HG03060 (cell line): ENCODE results near the gene GPC5.
A peak's percentile ranks its signal among the peaks of the same experiment; 100 is the strongest.
"Not testable (repeated sequence)": the region's sequence is repeated elsewhere in the genome, so short reads cannot be mapped to it uniquely, and the experiment has no call there.

Experiments
- ATAC-seq: cut with Tn5 transposase; IDR thresholded peaks from one replicate; pipeline ENCODE4 v1.9.1; 2021; ENCODE audit warnings: low read depth, moderate number of reproducible peaks; ENCODE audit not compliant: unreplicated experiment

GPC5 gene

GRCh38 chr13:91398413-91399188 lies at the start of gene GPC5:
GPC5 (plus strand) TSS chr13:91398621.
- peak; percentile 83 for ATAC-seq

GRCh38 chr13:91348906-91349435 lies 49.5 kb upstream of the GPC5 start:
- ATAC-seq: peak; percentile 25

GRCh38 chr13:91349992-91350911 lies 48.2 kb upstream of the GPC5 start:
- ATAC-seq: no peak

GRCh38 chr13:91351123-91351522 lies 47.3 kb upstream of the GPC5 start:
- ATAC-seq: no peak

GRCh38 chr13:91351980-91352379 lies 46.4 kb upstream of the GPC5 start:
- no peak for ATAC-seq

- not testable (repeated sequence) for ATAC-seq
Measured at GRCh38 chr13:91352891-91353290, 45.5 kb upstream of the GPC5 start.

GRCh38 chr13:91353494-91353893 lies 44.9 kb upstream of the GPC5 start:
- no peak for ATAC-seq

DNA sequence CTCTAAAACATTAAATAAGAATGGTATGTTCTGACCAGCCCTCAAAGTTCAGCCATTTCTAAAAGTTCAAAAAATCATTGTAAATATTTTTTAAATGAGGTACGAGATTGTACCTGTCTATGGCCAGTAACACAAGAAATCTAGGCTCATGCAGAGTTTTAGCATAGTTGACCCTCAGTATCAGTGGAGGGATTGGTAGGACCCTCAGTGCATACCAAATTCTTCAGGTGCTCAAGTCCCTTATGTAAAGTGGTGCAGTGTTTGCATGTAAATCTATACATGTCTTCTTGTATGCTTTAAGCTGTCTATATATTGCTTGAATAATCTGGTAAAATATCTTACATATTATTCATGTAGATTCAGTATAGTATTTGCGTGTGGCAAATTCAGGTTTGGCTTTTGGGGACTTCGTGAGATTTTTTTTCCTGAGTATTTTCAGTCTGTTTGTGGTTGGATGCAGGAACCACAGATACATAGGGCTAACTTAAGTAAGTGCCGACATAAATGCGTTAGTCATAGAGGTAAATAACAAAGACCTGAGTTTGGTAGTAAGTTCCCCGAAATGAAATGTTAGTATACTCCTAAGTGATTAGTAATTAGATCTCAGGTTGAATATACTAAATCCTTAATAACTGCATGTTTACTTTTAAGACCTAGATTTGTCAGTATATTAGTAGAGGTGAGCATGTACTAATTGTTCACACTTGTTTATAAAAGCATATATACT lies 43.2 kb upstream of the GPC5 start:
- ATAC-seq: no peak

DNA sequence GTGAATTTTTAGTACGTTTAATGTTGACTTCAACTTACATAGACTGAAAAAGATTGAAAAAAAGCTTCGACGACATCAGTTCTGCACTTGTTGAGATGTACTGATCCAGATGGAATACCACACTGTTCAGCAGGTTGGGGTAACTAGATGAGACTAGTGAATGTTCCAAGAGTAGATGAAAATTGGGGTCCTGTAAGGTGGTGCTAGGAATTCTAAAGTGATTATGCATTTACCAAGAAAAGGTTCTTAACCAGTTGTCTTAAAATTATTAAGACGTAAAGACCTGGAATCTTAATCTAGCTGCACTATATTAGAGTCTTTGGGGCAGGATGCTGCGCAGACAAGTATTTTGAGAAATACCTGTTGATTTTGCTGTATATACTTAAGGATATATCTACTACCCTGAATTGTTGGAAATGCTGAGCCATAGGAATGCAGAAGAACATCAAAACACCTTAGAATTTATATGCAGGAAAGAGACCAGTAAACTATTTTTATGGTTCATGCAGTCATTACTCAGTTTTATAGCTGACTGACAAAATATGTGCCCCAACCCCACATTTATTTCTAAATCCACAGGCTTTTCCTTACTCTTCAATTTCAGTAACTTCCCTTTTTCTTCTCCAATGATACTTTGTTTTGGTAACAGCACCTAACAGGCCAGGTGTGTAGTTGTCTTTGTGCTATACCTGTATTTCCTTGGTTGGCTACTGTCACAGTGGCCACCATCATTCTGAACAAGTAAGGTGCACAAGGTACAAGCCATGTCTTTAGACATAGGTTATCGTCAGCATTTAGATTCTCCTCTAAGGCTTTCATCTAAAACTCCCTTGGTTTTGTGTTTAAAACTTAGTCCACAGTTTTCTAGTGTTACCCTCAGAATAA lies 42.4 kb upstream of the GPC5 start:
- ATAC-seq: no peak

GRCh38 chr13:91356919-91357612 lies 41.4 kb upstream of the GPC5 start:
- ATAC-seq: no peak

GRCh38 chr13:91357613-91358386 lies 40.6 kb upstream of the GPC5 start:
- ATAC-seq: no peak

DNA sequence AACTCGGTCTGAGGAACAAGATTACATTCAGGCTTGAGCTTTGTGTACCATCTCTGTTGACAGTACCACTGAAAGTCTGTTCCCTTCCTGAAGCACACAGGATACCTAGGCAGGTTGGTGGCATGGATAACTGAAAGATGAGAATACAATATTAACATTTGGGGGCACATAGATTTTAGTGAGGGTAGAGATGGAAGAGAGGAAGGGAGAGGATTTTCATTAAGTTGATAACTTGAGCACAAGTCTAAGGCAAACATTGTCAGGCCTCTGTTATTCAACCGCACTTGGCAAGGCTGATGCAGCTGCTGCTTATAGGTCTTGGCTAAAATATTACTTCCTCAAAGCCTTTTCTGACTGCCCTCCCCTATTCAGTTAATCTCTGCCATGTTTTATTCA lies 40.0 kb upstream of the GPC5 start:
- peak; percentile 40 for ATAC-seq

GRCh38 chr13:91359111-91359510 lies 39.3 kb upstream of the GPC5 start:
- no peak for ATAC-seq

GRCh38 chr13:91359631-91360030 lies 38.8 kb upstream of the GPC5 start:
- ATAC-seq: no peak

DNA sequence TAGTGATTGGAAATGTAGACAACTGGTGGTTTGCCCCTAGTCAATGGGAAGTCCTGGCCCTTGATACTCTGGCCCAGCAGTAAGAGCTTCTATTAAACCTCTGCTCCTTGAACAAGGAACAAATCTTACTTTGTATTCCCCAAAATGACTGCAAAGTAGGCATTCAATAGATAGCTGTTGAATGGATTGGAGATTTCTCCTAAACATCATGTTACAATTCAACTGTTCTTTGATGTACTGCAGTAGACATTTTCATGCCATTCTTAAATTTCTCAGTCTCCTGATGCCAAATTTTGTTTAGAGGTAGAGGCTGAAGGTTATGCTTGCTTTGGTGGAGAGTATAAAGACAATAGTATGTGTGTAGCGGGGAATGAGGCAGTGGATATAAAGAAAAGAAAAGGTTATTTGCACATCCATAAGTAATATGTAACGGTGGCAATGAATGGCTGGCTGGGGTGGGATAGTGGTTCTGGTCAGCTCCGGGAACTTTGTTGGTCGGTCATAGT lies 38.1 kb upstream of the GPC5 start:
- ATAC-seq: no peak

GRCh38 chr13:91361755-91362271 lies 36.6 kb upstream of the GPC5 start:
- ATAC-seq: no peak

GRCh38 chr13:91362908-91363307 lies 35.5 kb upstream of the GPC5 start:
- ATAC-seq: no peak

DNA sequence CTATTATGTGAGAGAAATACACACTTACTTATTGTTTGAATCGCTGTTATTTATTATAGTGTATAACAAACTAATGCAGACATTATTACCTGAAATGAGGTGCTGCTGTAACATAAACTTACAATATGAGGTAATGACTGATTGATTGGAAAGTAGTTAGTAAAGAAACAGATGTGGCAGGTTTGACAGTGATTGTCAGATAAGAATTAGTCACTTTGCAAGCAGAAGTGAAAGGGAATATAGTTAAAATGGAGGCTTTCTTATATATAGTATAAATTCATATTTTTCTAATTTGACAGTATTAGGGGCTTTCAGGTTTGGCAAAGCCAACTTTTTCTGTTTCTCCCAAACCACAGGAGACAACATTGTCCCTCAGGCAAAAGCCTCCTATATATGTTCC lies 30.3 kb upstream of the GPC5 start:
- ATAC-seq: no peak
